ENCODE measurements around the gene CRYBA2.

CRYBA2 gene, protein sequence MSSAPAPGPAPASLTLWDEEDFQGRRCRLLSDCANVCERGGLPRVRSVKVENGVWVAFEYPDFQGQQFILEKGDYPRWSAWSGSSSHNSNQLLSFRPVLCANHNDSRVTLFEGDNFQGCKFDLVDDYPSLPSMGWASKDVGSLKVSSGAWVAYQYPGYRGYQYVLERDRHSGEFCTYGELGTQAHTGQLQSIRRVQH

DNA sequence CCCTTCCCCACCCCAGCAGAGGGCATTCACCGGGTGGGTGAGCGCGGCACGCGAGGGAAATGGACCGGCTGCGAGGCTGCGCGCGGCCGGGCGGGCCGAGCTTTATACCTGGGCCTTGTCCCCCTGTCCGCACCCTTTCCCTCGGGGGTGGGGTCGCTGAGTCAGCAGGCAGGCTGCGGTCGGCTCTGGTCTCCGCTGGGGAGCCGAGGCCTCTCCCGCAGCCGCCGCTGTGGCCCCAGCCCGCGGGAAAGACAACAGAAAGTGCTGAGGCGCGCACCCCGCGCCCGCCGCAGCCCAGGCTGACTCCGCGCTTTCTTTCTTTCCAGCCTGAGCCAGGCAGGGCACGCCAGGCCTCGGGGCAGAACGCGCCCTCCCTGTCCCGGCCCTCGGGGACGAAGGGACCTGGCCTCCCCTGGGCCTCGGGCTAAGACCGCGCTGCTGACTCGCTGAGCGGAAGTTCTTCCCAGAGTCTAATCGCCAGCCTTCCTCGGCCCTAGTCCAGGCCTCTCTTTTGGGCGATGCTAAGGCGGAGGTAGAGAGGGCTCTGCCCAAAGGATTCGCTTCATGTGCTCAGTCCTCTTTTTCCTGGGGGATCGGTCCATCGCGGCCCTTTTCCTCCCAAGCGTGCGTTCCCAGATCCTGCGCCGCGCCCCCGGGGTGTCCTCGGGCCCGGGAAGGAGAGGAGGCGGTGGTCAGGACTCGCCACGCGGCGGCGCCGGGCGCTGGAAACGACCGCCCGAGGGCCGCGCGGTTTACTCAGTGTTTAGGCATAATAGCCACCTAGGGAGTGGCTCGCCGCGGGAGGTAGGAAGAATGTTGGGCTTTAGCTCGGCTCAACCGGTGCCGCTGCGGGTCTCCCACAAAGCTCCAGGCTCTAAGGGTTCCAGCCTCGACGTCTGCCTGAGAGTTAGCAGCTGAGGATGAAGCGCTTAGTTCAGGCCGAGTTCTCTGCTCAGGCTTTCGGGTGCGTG is at the start of gene CRYBA2:
Gene CRYBA2, minus strand, starts transcription at position 78 of the 971 bp plus-strand sequence. CDS start 246 bp downstream, outside the sequence.
- no peak for DNase-seq

DNA sequence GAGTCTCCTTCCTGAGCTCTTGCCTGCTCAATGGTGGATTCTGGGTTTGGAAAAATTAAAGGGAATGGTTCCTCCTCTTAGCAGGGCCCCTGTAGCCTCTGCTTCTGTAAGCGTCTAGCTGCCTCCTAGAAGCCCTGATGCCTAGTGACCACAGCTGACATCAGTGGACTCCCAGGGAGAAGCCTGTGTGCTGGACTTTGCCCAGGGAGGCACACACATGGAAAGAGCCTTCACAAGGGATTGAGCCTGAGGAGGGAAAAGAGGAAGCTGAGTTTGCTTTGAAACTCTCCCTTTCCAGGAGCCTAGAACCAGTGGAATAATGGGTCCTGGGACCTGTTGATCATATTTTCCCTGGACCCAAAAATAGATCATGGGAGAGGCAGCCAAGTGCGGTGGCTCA is 49.5 kb upstream of the CRYBA2 start:
- DNase-seq = no peak

DNA sequence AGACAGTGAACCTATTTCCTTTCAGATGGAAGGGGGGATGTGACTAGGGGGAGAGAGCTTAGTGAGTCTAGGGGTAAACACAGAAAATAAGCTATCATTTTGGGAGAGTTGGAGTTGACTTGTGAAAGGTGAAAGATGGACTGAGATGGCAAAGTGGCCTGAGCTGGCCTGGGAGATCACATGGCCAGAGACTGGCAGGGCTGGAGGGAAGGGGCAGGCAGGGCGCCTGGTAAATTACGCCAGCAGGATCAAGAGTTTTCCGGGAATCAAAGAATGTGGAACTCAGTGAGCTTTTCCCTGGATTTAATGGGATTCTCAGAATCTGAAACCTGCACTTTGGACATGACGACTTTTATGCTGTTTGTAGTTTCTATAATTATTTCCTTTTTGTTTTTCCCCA is 48.9 kb upstream of the CRYBA2 start:
- no peak for DNase-seq

DNA sequence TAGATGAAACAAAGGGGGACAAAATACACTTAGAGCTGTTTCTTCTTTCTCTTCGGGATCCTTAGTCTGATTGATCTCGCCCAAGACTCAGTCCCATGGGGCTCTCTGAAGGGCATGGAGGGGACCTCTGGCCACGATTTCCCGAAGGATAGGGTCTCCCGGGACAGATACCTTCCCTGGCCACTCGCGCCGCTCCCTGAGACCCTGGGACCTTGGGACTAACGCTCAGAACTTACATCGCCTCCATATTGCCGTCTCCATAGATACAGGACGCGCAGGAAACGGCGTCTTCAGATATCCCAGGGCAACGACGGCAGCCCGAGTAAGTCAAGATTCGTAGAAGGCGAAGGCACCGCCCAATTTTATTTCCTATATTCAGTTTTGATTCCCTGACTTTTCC is 48.0 kb upstream of the CRYBA2 start, which contains the start of gene CFAP65:
Gene CFAP65, minus strand, starts transcription at position 265 of the 400 bp plus-strand sequence. CDS start 2,468 bp downstream, outside the sequence.
- DNase-seq = peak in 38 of 51 donors; percentile 6 to 75 (median 43)

DNA sequence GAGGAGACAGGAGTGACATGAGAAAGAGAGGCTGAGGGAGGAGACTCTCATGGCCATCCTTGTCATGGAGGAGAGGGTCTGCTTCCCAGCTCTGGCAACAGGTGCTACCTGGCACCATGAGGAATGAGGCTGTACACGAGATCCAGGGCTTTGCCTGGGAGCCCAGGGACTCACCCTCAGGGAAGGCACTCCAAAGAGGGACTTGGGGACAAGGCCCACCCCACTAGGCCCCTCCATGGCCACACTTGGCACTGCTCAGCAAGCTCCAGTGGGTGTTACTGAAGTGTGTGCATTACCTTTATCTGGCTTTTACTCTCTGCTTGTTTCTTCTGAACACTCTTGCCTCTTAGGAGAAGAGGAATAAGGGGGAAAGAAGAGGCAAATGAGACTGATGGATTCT is 45.4 kb upstream of the CRYBA2 start:
- no peak for DNase-seq

DNA sequence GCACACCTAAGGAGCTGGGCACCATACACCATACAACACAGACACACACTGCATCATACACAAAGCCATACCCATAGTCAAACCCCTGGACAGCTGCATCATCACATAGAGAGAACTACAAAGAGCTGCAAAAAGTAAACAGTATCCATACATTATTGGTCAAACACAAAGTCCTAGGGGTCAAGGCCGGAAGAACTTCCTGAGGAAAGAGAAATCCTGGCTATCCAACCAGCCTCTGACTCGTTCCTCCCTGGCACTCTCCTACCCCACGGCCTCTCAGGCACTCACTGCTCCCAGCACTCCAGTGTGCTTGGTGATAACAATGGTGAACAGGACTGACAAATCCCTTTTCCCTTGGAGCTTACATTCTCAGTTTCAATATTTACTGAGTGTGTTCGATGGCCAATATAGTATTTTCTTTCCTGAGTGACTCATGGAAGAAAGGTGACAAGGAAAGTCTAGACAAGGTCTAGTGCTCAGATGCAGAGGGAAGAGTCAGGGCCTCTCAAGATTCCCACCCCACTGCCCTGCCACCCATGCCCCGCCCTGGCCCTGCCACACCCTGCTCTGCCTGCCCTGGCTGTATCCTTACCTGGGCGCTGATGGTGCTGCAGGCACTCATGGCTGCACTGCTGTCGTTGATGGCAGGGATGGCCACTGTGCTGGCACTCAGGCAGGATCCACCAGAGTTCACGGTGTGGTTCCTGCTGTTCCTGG is 44.7 kb upstream of the CRYBA2 start:
- no peak for DNase-seq

DNA sequence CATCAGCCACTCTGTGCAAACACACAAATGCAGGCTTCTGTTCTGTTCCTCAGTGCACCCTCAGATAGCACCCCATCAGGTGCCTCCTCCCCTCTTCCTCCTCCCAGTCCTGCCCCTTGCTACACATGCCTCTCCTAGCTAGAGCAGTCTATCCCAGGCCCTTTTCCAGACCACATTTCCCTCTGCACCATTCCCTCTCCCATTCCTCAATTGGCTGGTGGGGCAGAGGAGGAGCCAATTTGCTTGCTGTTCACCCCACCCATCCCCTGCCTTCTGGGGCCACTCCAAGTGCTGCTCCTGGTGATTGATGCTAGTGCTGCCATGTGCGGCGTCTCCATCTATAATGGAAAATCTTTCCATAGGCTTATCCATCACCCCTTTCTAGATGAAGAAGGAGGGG is 42.7 kb upstream of the CRYBA2 start:
- DNase-seq = no peak

DNA sequence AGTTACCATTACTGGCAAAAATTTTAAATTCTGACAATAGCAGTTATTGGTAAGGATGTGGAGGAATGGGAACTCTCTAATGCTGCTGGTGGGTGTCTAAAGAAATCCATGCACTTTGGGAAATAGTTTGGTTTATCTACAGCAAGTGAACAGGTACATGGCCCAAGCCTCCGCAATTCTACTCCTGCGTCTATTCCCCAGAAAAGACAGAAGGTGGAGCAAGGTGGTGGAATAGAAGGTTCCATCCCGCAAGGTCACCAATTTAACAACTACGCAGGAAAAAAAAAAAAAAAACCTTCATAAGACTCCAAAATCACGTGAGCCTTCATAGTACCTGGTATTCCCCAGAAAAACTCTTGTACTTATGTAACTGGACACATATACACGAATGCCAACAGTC is 41.6 kb upstream of the CRYBA2 start:
- DNase-seq = no peak

DNA sequence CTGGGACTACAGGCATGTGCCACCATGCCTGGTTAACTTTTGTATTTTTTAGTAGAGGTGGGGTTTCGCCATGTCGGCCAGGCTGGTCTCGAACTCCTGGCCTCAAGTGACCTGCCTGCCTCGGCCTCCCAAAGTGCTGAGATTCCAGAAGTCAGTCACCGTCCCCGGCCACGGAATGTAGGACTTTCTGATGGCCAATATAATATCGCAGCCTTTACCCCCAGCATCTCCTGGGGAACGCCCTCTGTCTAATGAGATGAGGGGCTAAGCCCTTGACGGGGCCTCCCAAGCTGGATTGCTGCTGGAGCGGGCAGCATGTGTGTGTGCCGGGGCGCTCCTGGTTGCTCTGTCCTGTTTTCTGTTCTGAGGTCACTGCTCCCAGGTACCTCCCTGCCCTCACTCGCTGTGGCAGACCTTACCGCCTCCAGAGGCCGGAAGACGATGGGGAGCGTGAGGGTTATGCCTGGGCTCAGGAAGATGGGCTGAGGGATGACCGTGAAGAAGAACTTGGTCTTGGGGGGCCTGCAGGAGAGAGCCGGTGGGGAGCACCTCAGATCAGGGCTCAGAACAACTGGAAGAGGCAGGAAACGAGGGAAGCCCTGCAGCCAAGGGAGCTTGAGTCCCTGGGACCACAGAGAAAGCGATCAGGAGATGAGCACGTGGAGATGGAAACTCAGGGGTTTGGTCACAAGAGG is 39.0 kb upstream of the CRYBA2 start:
- no peak for DNase-seq

DNA sequence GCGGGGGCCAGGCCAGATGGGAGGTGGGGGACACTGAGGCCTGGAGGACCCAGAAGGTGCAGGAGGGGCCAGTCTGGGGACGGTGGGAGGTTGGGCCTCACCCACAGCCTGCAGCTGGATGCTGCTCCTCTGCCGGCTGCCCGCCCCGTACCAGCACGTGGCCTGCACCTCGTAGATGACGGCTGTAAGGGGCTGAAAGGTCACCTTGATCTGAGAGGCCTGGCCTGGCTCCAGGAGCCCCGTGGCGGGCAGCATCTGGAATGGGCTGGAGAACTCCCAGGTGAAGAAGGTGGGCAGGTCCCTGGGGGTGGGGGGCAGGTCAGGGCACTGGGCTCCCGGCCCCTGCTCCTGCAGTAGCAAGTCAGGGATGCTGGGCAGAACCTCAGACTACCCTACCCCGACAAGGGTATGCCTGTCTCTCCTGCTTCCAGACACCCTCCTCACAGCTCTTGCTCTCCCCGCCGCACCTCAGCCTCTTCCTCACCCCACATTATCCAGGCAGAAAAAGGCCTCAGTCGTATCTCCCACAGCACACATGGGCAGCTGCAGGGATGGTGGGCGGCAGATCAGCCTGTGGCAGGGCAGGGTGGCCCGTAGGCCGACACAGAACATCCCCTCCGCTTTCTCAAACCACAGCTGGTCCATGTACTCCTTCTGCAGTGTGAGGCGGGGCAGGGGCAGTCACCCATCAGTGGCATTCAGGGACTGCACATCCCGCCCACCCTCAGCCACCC is 38.0 kb upstream of the CRYBA2 start:
- DNase-seq = no peak

DNA sequence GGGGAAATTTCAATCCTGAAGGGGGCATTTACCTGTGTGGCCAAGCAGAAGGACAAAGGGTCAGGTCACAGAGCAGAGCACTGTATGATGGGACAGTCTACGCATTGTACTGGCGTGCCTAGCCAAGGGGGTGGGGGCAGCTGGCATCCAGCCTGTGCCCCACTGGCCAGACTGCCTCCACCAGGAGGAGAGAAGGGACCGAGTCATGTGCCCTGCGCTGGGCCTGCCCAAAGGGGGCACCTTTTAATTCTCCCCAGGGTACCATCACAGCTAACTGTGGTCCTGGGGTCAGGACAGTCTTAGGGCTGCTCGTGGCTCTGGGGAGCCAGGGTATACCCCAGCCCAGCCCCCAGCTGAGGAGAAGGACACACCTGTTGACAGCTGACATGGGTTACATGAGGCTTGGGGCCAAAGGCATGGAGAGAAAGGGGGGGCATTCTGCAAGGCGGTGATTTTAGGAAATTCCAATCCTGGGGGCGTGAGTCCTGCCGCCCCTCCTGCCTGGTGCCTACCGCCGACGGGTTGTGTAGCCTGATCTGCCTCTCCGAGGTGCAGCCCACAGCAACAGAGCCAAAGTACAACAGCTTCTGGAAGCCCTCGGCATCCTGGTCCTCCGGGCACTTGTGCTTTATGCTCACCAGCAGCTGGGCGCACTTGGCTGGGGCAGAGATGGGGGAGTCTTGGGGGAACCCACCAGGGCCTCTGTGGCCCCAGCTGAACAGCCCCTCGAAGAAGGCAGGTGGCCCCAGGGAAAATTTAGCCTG is 37.1 kb upstream of the CRYBA2 start:
- no peak for DNase-seq

DNA sequence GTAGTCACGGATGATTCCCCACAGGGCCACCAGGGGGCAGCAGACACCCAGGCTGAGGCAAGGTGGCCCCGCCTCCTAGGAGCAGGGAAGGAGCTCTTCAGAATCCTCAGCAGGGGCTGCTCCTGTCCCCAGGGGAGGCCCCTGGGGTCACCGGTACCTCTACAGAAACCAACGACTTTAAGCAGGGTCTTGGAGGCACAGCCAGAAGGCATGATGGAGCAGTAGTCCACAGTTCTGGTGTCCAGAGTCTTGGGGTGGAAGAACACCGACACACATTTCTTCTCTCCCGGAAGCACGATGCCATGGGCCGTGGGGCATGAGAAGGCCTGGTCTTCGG is 36.6 kb upstream of the CRYBA2 start:
- peak in 50 of 51 donors; percentile 20 to 91 (median 65) for DNase-seq

DNA sequence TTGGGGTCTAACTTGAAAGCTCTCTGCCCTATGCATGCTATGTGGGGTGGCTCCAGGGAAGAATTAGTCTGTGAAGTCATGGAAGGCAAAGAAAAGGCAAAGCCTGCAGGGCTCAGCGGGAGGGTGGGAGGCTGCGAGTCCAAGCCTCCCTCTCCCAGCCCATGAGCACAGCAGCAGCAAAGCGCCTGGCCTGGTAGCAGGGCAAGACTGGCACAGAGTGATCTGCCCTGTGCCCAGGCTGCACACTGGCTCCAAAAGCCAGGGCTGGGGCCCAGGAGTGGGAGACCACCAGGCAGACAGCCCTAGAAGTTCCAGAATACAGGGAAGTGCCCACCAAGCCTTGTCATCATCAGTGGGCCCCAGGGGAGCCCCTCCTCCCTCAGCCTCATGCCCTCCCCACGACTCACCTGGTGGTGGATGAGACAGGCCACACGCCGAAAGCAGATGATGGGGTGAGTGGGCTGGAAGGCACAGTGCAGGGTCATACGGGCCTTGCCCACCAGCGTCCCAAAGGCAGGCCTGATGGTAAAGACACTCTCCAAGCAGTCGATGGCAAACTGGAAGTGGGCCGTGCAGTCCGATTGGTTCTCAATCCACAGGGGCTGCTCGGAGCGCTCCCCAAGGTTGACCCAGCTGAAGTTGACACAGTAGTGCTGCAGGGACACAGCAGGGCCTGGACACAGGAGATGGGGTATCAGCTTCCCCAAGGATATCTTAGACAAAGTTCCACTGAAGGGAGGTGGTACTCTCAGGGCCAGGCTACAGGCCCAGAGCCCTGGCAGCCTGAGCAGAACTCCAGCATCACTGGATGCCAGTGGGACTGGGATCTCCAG is 36.0 kb upstream of the CRYBA2 start:
- DNase-seq = no peak

DNA sequence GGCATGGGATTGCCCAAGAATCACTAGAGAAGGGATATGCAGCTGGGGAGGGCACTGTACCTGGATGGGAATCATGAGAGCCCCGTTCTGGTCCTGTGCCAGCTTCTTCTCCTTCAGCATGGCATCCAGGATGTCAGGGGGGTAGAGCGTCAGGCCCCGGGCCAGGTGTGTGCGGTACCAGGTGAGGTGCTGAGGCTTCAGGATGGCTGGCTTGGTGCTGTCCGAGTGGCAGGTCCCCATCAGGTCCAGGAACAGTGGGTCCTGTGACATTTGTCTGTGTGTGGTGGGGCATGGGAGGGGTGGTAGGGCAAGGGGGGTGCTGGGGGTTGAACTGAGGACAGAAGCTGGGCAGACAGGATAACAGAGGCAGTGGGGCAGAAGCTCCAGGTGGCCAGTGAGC is 34.9 kb upstream of the CRYBA2 start:
- DNase-seq = no peak

DNA sequence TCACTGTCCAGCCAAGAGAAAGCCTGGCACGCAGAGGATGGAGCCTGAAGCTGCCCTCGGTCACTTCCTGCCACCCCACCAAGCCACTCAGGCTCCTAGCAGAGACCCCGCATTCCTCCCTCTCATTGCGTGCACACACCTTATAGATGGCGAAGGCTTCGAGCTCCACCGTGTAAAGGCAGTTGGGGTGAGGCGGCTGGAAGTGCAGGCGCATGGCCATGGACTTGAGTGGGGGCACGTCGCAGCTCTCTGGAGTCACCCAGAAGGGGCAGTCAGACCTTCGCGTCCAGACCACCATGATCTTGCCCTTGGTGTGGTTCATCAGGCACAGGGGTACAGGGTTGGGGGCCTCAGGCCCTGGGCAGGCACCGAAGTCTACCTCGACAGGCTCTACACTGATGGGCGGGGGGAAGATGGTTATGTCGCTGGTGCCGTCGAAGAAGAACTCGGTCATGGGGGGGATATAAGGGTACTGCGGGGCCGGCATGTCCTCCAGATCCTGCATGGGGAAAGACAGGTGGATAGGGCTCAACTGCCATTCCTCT is 34.4 kb upstream of the CRYBA2 start:
- no peak for DNase-seq

DNA sequence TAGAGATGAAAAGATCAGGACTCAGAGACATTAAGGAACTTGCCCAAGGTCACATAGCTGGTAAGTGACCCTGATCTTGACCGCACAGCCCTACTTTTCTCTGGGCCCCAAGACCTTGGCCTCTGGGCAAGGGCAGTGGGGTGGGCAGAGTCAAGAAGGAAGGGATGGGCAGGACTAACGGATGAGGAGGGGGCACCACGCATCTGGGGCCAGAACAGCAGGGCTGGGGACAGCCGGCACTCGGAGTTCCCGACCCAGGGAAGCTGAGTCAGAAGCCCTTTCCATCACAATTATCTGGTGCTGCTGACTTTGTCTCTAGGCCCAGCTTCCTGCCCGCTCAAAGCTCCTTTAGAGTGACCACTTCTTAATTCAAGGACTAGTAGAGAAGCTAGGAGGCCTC is 33.7 kb upstream of the CRYBA2 start:
- no peak for DNase-seq

DNA sequence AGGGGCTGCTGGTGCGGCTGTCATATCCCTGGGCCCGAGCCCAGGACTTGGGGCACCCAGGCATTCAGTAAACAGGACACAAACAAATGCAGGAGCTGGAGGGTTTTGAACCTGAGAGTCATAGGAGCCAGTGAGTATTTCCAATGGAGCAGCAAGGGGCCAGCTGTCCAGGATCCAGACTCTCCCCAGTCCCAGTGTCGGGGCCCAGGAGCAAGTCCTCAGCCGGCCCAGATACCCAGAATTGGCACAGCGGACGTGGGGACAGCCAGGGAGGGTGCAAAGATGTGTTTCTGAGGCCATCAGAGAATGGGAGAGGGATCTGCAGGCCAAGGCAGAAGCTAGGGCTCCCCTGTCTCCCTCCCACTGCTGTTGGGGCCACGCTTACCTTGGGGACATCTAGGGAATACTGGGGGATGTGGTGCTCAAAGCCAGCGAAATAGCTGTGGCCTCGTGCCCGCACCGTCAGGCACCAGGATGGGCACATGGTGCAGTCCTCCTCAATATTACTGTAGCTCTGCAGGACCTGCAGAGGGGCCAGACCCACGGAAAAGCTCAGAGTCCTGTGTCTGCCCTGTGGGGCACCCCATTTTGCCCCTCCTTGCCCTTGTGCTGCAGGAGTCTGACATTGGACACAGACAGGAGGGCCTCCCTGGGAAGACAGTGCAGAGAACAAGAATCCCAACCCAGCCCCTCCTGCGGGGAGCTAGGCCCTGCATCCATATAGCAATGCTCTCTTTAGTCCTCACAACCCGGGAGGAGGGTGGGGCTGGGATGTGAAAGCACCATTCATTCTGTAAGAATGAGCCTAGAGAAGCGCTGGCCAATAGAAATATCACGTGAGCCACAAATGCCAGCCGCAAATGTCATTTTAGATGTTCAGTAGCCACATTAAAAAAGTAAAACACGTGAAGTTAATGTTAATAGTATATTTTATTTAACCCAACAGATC is 32.7 kb upstream of the CRYBA2 start:
- DNase-seq = peak in 40 of 51 donors; percentile 6 to 87 (median 61)

DNA sequence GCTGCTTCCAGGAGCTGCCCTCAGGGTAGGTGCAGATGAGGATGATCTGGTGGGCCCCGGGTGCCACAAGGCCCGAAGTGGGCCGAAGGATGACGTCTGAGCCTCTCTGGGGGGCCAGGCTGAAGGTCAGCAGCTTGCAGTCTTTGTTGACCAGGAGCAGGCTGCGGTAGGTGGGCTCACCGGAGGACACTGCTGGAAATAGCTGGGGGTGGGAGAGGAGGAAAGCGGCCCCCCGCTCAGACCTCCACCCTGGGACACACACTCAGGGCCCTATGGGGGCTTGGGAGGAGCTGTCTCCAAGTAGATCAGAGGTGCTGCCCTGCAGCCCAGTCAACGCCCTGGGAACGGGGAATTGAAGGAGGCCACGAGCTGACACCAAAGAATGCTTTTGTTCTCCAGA is 30.8 kb upstream of the CRYBA2 start:
- no peak for DNase-seq

Measured in hypothalamus (tissue), 51 donors.